ENCODE data around the gene CILP2.

- TF ChIP-seq EZH2 (IDR thresholded peaks at IDR 0.05; ENCODE audit: insufficient read depth, poor library complexity, severe bottlenecking), result no peak
- no peak for TF ChIP-seq EZH2phosphoT487 (IDR thresholded peaks at IDR 0.05; ENCODE audit: insufficient read depth, low read depth)
Measured at GRCh38 chr19:19542507-19542906, 4.4 kb downstream of the CILP2 start.

Data from GM23248 (cell line).